Measurements from ENCODE around the gene PHLDA1. TPM values are rescaled to one million over a fixed set of nuclear protein-coding genes. Genes with fewer than 3 reads are reported as not detected.

Gene PHLDA1
- total and polyA plus RNA-seq, 4 donors, result 2.8 to 11.5 (median 5.7) TPM

DNA sequence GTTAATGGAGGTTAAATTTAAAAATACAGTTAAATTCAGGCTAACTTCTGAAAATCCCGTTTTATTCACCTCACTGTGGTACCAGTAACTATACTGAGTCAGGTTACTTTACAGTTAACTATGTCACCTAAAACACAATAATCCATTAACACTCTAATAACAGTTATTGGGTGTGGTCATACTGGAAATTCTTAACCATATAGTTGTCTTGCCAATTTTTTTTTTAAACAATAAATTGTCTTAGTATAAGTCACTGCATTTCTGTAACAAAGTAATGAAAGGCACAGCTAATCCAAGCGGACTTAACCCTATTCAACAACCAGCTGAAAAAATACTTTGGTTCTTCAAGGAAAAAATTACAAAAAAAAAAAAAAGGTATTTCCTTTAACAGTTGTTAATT, 16.2 kb upstream of the PHLDA1 start:
- Histone ChIP-seq H3K27ac (ENCODE audit: low read depth in 1 of 2, low read length in 2 of 2) (no peak overlapping the region), H3K9ac (ENCODE audit: low read depth in 1 of 2, low read length in 2 of 2) (no peak overlapping the region), H3K4me3 (ENCODE audit: low read depth in 1 of 3, low read length in 3 of 3) (no peak overlapping the region), H3K9me3 (ENCODE audit: control insufficient read depth in 4 of 4, low read length in 3 of 4) (no peaks in the 10 kb centered on the region), H3K36me3 (ENCODE audit: control insufficient read depth in 4 of 4, insufficient read depth in 3 of 4, low read depth in 1 of 4, low read length in 3 of 4) (peaks cover 0 to 31% (median 13%) of the 10 kb centered on the region in 4 donors), H3K4me1 (ENCODE audit: control insufficient read depth in 4 of 4, insufficient read depth in 4 of 4, low read length in 3 of 4) (no peaks in the 10 kb centered on the region), H3K27me3 (ENCODE audit: control insufficient read depth in 4 of 4, insufficient read depth in 4 of 4, low read length in 3 of 4) (no peaks in the 10 kb centered on the region)
- WGBS, result 97% methylated on average over 2 of the region's 2 CpGs
- TF ChIP-seq EGR1 (IDR thresholded peaks at IDR 0.05; ENCODE audit: low read depth in 2 of 2) (no peak), ATF3 (IDR thresholded peaks at IDR 0.05) (no peak), HNF4A (conservative IDR thresholded peaks at IDR 0.05) (no peak), YY1 (IDR thresholded peaks at IDR 0.05) (no peak), SP1 (IDR thresholded peaks at IDR 0.05) (no peak), RAD21 (IDR thresholded peaks at IDR 0.05) (no peak), FOXA1 (IDR thresholded peaks at IDR 0.05) (no peak), NR2F2 (IDR thresholded peaks at IDR 0.05) (no peak), TAF1 (conservative IDR thresholded peaks at IDR 0.05) (no peak), JUND (IDR thresholded peaks at IDR 0.05) (no peak), FOXA2 (IDR thresholded peaks at IDR 0.05) (no peak), RXRA (IDR thresholded peaks at IDR 0.05) (no peak), REST (IDR thresholded peaks at IDR 0.05) (no peak), CTCF (IDR thresholded peaks at IDR 0.05; ENCODE audit: low read depth, low read length, missing input control) (no peak), GABPA (IDR thresholded peaks at IDR 0.05 in 1 of 2, conservative IDR thresholded peaks at IDR 0.05 in 1 of 2) (no peak), HNF4G (IDR thresholded peaks at IDR 0.05) (no peak)
- TF ChIP-seq, protein P1, sequence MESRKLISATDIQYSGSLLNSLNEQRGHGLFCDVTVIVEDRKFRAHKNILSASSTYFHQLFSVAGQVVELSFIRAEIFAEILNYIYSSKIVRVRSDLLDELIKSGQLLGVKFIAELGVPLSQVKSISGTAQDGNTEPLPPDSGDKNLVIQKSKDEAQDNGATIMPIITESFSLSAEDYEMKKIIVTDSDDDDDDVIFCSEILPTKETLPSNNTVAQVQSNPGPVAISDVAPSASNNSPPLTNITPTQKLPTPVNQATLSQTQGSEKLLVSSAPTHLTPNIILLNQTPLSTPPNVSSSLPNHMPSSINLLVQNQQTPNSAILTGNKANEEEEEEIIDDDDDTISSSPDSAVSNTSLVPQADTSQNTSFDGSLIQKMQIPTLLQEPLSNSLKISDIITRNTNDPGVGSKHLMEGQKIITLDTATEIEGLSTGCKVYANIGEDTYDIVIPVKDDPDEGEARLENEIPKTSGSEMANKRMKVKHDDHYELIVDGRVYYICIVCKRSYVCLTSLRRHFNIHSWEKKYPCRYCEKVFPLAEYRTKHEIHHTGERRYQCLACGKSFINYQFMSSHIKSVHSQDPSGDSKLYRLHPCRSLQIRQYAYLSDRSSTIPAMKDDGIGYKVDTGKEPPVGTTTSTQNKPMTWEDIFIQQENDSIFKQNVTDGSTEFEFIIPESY (IDR thresholded peaks at IDR 0.05), result no peak
- TF ChIP-seq, protein P2, sequence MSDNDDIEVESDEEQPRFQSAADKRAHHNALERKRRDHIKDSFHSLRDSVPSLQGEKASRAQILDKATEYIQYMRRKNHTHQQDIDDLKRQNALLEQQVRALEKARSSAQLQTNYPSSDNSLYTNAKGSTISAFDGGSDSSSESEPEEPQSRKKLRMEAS (IDR thresholded peaks at IDR 0.05), result no peak
- DNase-seq (ENCODE audit: low spot score), result no peak

Measured in liver (tissue), 9 donors.